IPS-NIHi11 (cell line): ENCODE results near the gene STXBP6.

Experiments used
- DNase-seq: peaks from one replicate; pipeline ENCODE4 v3.0.0; 2012; ENCODE audit warnings: mixed read lengths, low spot score

Gene STXBP6

DNA sequence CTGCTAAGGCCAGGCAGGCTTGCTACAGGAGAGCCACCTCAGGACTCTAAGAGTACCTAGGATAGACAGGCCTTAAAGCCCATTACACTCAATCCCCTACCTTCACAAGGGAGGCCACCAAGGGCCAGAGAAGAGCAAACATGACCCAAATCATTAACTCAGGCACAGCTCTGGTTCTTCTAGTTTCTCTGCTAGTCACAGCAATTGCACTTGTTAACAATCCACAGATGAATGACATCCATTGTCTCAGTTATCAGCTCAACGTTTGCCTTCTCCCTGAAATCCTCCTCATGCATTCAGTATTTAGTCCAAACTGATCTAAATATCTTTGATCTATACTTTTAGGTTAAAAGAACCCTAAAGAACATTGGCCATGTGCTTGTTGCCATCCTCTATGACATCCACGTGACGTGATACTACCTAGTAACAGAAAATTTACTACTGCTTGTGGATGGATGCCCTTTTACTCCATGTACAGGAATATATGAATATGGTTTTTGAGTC is 164.5 kb downstream of the STXBP6 start:
- DNase-seq: no peak

DNA sequence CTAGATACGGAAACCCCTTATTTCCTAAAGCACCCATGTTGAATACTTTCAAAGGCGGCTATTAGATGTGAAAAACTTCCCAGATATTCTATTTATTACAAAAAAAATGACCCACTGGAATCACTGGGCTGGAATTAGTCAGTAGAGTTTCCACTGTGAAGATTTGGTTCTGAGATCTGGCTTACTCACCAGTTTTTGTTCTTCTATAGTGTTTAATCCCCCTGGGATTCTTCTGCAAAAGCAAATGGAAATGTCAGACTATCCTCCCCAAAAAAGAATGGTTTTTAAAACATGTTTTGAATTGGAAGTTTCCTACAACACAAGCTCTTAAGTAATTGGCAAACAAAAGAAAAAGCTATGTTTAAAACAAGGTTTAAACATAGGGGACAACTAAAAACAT is 166.4 kb downstream of the STXBP6 start:
- no peak for DNase-seq

GRCh38 chr14:24881116-24881893 is 168.6 kb downstream of the STXBP6 start:
- no peak for DNase-seq

DNA sequence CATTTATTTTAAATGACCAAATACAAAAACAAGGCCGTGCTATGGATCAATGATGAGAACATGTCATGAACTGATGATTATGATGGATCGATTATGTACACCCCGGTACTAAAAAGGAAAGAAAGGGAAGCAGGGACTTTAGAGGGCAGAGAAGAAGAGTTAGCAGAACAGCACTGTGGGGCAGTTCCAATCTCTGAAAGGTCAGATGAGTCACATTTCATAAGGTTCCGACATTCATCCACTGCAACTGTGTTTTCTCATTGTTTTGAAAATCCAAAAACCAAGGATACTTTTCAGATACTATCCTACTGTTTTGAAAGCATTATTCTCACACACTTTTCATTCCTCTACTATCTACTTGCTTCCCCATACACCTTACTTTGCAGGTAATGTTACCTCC is 169.3 kb downstream of the STXBP6 start:
- DNase-seq: no peak

- no peak for DNase-seq
Observed at GRCh38 chr14:24879661-24880386, 170.1 kb downstream of the STXBP6 start.

GRCh38 chr14:24876996-24877395 is 173.0 kb downstream of the STXBP6 start:
- DNase-seq: no peak

DNA sequence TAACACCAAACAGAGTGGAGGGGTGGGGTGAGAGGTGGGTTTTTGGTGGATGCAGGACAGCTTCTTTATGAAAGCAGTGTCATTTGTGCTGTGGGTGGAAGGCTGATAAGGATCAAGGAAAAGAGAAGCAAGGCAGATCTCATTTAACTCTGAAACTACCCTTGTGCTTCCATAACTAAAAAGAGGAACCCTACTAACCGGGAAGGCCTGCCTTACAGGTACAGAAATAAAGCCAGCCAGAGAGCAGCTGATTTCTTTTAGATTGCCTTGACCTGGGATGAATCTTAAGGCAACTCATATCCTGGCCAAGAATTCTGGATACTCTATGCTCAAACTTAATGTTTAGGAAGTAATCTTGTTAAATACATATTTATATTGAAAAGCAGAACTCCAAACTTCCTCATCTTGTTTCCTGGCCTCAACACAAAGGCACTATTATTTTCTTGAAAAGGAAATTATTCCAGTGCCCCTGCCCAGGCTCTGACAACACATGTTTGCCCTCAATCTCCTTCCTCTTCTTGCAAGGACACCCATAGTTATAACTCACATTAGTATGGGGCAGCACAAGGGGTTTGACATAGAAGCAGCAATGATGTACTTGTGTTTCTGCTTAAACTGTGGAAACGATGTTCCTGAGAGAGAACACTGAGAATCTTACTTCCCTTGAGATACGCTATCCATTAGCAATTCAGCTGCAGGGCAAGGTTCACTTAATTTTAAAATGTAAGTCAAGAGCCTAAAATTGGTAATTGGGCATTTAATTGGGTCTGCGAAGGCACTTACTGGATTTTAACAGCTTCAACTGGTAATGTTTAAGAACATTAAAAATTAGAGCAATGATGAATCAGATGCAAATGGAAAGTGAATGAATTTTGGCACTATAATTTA is 173.7 kb downstream of the STXBP6 start:
- no peak for DNase-seq

DNA sequence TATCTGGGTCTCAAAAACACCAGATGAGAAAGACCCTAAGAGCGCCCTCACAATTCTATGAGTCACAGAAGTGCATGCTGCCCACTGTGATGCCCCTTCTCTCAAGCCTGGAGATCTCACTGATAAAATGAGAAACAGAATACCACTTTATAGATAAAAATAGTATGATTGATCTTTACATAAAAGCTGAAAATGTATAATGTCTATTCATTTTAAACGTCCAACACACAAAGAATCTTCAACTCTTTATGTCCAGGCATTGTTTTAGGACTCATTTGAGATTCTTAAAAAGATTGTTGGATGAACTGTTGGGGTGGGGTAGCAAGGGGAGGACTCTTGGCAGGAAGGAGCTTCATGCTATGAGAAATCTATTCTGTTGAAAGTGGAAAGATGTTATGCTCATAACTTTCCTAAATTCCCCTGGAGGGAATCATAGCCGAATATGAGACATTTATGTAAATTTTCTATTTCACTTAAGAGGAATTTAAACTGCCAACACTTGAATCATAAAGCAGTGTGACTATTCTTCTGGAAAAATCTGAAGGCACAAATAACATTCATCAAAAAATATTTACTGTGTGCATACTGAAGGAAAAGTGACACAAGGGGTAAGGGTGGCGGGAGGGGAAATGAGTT is 174.6 kb downstream of the STXBP6 start:
- DNase-seq: no peak

DNA sequence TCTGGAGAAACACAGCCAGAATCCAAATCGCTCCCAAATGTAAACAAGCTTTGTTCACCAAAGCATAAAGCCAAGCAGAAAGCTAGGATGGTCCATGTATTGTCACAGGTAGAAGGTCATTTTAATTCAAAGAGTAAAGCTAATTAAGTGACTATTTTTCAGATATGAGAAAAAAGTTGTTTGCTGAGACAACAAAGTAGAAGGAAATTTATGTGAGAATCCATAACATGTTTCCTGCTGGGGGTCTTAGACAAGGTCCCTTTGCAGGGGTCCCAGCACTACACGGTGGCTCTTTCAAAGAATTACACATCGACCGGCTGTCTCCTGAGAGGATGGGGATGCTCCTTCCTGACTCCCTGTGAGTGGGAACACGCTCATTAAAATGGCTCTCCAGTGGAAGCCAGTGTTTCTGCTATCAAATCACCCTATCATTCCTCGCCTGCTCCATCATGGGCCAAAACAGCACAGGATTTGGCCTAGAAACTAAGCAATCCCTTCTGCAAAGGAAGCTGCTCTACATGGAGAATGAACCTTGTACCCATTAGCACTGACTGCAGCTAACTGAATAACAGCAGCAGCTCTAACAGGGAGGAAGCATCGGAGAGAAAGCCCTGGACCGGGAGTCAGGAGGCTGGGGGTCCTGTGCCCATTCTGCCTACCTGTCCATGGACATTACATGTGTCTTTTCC is 175.3 kb downstream of the STXBP6 start:
- no peak for DNase-seq

- no peak for DNase-seq
Observed at GRCh38 chr14:24873551-24873950, 176.4 kb downstream of the STXBP6 start.

- no peak for DNase-seq
Observed at GRCh38 chr14:24870949-24871701, 178.8 kb downstream of the STXBP6 start.

- no peak for DNase-seq
Observed at GRCh38 chr14:24868389-24868788, 181.6 kb downstream of the STXBP6 start.

DNA sequence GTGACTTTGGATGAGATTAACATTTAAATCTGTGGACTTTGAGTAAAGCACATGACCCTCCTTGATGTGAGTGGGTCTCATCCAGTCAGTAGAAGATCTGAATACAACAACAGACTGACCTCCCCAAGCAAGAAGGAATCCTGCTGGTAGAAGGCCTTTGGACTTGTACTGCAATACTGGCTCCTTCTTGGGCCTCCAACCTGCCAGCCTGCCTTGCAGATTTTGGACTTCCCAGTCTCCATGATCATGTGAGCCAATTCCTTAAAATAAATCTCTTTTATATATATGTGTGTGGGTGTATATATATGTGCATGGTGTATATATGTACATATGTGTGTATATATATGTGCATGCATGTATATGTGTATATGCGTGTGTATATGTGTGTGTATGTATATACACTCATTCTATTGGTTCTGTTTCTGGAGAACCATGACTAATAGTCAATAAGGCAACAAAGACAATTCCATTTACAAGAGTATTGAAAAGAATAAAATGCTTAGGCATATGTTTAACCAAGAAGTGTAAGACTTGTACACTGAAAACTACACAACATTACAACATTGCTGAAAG is 183.8 kb downstream of the STXBP6 start:
- no peak for DNase-seq

GRCh38 chr14:24863968-24864684 is 185.8 kb downstream of the STXBP6 start:
- no peak for DNase-seq

DNA sequence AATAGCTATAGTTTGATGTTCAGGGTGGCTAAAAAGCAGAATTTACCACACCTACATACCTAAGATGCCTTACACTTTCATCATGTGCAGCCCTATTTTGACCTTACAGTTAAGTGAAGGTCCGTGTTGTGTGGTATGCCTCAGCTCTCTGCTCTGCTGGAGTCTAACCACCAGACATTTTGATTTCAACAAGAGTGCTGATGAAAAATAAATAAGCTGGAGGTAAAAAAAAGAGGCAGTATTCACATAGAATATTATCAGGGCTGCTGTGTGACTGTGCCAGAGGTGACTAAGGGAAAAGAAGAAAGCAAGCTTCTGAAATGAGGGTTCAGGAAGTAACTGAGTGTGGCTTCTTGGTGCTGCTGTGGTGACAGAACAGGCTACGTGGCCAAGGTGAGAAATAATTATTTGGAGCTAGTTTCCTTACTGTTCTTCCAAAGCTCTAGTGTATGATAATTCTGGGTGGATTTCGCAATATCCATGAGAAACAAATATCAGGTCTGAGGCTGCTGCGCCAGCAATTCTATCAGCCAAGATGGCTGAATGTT is 188.8 kb downstream of the STXBP6 start:
- DNase-seq: peak; percentile 7

GRCh38 chr14:24859559-24859958 is 190.4 kb downstream of the STXBP6 start:
- DNase-seq: no peak

DNA sequence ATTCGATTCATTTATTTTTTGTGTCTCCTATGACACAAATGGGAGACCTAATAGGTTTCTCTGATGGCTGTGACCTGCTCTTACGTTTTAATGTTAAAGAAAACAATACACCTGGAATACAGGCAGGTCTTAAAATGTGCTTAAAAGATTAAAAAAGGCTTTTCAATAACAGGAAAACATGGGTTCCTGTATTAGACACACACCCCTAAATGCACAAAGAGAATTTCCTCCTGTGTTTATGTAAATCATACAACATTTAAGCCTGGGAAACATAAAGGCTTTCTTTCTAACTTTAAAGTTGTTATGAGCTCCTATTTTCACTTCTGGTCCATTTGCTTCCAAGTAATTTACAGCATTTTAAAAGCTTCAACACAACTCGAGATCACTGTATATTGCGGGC is 191.3 kb downstream of the STXBP6 start:
- no peak for DNase-seq

- DNase-seq: no peak
Observed at GRCh38 chr14:24858052-24858451, 191.9 kb downstream of the STXBP6 start.

DNA sequence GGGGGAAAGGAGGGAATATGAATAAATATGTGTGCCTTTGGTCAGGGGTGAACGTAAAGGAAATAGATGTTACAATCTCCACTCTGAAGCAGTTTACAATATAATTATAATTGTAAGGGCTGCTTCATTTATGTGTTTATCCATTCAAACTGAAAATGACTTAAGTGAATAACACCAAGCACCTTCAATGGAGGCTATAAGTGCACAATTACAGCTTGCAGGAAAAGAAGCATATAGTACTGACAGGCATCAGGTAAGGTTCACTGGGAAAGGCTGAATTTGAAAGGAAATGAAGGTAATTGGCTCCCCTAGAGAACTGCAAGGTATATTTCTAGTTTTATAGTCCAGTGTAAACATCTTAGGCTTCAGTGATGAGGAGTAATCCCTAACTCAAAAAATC is 192.7 kb downstream of the STXBP6 start:
- DNase-seq: no peak
